ENCODE data around the gene GRAMD1A.

The GRAMD1A gene

DNA sequence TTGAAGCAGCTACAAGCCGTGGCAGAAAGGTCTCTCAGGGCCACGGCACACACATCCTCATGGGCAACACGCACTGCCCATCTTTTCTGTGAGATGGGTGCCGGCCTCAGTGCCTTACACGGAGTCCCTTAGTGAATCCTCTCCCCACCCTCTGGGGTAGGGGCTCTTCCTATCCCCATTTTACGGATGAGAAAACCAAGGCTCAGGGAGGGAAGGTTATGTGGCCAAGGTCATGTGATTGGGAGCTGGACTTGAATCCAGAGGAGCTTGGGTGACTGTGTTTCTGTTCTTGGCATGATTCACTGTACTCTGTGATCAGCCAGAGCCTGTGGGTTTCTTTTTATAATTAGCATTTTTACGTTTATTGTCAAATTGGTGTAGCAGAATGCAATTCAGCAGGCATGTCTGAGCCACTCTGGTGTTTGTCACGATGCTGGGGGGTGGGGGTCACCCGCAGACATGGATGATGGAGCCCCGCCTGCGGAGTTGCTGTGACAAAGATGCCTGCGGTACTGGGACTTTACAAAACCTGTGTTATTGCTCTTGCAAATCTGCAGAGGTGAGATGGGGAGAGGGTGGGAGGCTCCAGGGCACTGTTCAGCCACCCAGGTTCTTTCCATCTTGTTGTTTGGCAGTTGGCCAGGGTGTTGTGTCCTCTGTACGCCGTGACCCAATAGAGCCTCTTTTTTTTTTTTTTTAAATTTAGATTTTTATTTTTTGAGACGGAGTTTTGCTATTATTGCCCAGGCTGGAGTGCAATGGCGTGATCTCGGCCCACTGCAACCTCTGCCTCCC is 34.7 kb downstream of the GRAMD1A start:
- Histone ChIP-seq H3K4me3 (ENCODE audit: low read length in 2 of 2) (no peak overlapping the region), H3K4me1 (ENCODE audit: control insufficient read depth in 2 of 2, insufficient read depth in 2 of 2, low read length in 2 of 2) (no peaks in the 10 kb centered on the region), H3K27me3 (ENCODE audit: control insufficient read depth in 2 of 2, insufficient read depth in 2 of 2, low read length in 2 of 2) (peaks cover 7 to 10% of the 10 kb centered on the region in 2 donors)

DNA sequence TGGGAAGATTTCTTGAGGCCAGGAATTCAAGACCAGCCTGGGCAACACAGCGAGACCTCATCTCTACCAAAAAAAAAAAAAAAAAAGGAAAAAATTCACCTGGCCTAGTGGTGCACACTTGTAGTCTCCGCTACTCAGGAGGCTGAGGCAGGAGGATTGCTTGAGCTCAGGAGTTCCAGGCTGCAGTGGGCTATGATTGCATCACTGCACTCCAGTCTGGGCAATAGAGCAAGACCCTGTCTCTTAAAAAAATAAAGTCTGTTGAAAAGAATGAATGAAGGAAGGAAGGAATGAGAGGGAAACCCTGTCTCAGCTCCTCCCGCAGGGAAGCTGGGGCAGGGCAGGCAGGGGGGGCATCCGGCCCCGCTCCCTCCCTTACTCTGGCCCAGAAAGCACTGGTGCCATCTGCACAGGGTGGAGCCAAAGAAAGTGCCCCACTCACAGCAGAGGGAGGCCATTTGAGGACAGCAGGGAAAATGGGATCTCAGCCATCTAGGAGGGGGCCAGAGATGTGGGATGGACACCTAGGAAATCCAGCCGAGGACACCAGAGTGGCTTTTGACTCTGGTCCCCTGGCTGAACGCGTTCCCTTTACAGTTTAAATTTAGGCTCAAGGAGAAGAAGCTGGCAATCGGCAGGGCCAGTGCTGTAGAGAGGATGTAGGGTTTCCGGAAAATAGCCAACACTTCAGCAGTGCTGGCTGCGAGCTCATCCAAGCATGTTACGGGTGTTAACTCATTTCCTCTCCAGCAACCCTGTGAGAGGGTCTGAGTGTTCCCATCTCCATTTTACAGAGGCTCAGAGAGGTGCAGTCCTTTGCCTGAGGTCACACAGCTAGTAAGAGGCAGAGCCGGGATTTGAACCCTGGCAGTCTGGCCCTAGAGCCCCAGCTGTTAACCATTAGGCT is 37.8 kb downstream of the GRAMD1A start:
- Histone ChIP-seq H3K36me3 (ENCODE audit: control insufficient read depth in 2 of 2, insufficient read depth in 2 of 2, low read length in 2 of 2) (no peaks in the 10 kb centered on the region), H3K27me3 (ENCODE audit: control insufficient read depth in 2 of 2, insufficient read depth in 2 of 2, low read length in 2 of 2) (peaks cover 5 to 7% of the 10 kb centered on the region in 2 donors), H3K9me3 (ENCODE audit: control insufficient read depth in 2 of 2, low read length in 2 of 2) (no peaks in the 10 kb centered on the region), H3K9ac (ENCODE audit: low read depth in 1 of 2, low read length in 2 of 2) (no peak overlapping the region), H3K27ac (ENCODE audit: low read depth in 2 of 2, low read length in 2 of 2) (peak overlapping the region in 1 of 2 donors; percentile 8), H3K4me3 (ENCODE audit: low read length in 2 of 2) (no peak overlapping the region), H3K4me1 (ENCODE audit: control insufficient read depth in 2 of 2, insufficient read depth in 2 of 2, low read length in 2 of 2) (peaks cover 12 to 24% of the 10 kb centered on the region in 2 donors)

More for the DNA sequence above, 34.7 kb downstream of the GRAMD1A start:
- H3K9me3 ChIP-seq (ENCODE audit: control insufficient read depth in 2 of 2, low read length in 2 of 2) = no peaks in the 10 kb centered on the region
- no peak overlapping the region for H3K27ac ChIP-seq (ENCODE audit: low read depth in 2 of 2, low read length in 2 of 2)
- no peaks in the 10 kb centered on the region for H3K36me3 ChIP-seq (ENCODE audit: control insufficient read depth in 2 of 2, insufficient read depth in 2 of 2, low read length in 2 of 2)
- no peak overlapping the region for H3K9ac ChIP-seq (ENCODE audit: low read depth in 1 of 2, low read length in 2 of 2)

DNA sequence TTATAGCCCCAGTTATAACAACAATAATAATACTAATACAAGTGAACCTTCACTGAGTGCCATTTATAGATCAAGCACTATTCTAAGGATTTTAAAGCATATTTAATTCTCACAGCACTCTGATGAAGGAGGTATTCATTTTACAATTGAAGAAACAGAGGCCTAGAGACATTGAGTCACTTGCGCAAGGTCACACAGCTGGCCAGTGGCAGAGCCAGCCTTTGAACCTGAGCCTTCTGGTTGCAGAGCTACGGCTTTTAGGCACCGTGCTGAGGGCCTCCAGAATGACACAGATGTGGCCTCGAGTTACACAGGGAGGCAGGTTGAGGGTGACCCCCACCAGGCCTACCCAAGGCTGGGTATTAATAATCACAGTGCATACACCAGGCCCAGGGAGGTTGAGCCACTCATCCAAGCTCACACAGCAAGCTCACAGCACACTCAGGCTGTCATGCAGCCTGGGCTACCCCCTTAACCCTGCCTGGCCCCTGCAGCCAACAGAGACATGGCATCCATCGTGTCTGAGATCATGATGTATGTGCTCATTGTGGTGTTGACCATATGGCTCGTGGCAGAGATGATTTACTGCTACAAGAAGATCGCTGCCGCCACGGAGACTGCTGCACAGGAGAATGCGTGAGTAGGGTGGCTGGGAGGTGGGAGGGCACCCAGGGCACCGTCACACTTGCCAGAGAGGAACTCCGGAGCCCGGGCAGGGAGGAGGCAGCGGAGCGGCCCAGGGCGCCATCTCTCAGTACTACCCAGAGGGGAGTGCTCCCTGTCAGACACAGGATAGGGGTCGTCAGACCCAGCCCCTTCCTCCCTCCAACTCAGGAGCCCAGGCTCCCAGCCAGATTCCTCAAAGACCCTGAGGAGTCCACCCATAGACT is 38.7 kb downstream of the GRAMD1A start:
- Histone ChIP-seq H3K9ac (ENCODE audit: low read depth in 1 of 2, low read length in 2 of 2) (no peak overlapping the region), H3K27ac (ENCODE audit: low read depth in 2 of 2, low read length in 2 of 2) (no peak overlapping the region), H3K27me3 (ENCODE audit: control insufficient read depth in 2 of 2, insufficient read depth in 2 of 2, low read length in 2 of 2) (peaks cover 1 to 5% of the 10 kb centered on the region in 2 donors), H3K9me3 (ENCODE audit: control insufficient read depth in 2 of 2, low read length in 2 of 2) (no peaks in the 10 kb centered on the region), H3K4me3 (ENCODE audit: low read length in 2 of 2) (no peak overlapping the region), H3K36me3 (ENCODE audit: control insufficient read depth in 2 of 2, insufficient read depth in 2 of 2, low read length in 2 of 2) (no peaks in the 10 kb centered on the region), H3K4me1 (ENCODE audit: control insufficient read depth in 2 of 2, insufficient read depth in 2 of 2, low read length in 2 of 2) (peaks cover 12 to 24% of the 10 kb centered on the region in 2 donors)

DNA sequence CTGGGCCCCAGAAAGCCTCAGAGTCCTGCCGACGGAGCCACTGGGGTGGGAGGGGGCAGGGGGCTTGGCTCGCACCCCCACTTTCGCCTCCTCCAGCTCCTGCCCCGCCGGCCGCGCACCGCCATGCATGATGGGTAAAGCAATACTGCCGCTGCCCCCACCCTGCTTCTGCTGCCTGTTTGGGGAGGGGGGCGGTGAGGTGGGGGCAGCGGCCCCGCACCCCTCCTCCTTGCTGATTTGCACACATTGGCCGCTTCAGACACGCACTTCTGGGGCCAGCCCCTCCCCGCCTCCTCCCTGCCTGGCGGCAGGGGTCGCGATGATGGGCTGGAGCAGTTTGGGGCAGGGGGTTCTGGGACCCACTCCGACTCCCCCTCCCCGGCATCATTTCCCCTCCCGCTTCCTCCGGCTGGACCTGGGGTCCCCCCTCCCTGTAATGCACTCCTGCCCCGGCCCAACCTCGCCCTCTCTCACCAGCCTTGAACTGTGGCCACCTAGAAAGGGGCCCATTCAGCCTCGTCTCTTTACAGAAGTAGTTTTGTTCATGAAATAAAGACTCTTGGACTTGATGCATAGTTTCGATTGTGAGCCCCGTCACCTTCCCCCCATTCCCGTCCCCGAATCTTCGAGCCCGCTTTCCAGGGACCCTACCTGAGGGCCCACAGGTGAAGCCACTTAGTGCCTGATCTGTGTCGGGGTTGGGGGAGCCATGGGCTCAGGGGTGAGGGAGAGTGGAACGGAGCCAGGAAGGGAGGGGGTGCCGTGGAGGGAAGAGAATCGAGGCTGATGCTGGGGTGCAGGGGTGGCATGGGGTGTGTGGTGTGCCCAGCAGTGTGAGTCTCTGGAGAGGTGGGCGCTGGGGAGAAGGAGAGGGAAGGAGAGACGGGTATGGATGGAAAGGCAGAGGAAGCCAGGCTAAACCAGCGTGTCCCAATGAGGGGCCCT is 40.0 kb downstream of the GRAMD1A start:
- H3K9me3 ChIP-seq (ENCODE audit: control insufficient read depth in 2 of 2, low read length in 2 of 2) = no peaks in the 10 kb centered on the region
- peak overlapping the region; percentile 22 to 26 for H3K4me3 ChIP-seq (ENCODE audit: low read length in 2 of 2)
- peaks cover 12 to 24% of the 10 kb centered on the region in 2 donors for H3K4me1 ChIP-seq (ENCODE audit: control insufficient read depth in 2 of 2, insufficient read depth in 2 of 2, low read length in 2 of 2)
- H3K27me3 ChIP-seq (ENCODE audit: control insufficient read depth in 2 of 2, insufficient read depth in 2 of 2, low read length in 2 of 2) = peaks cover 0 to 5% of the 10 kb centered on the region in 2 donors
- peak overlapping the region; percentile 48 to 65 for H3K27ac ChIP-seq (ENCODE audit: low read depth in 2 of 2, low read length in 2 of 2)
- peak overlapping the region; percentile 5 to 32 for H3K9ac ChIP-seq (ENCODE audit: low read depth in 1 of 2, low read length in 2 of 2)
- H3K36me3 ChIP-seq (ENCODE audit: control insufficient read depth in 2 of 2, insufficient read depth in 2 of 2, low read length in 2 of 2) = no peaks in the 10 kb centered on the region

DNA sequence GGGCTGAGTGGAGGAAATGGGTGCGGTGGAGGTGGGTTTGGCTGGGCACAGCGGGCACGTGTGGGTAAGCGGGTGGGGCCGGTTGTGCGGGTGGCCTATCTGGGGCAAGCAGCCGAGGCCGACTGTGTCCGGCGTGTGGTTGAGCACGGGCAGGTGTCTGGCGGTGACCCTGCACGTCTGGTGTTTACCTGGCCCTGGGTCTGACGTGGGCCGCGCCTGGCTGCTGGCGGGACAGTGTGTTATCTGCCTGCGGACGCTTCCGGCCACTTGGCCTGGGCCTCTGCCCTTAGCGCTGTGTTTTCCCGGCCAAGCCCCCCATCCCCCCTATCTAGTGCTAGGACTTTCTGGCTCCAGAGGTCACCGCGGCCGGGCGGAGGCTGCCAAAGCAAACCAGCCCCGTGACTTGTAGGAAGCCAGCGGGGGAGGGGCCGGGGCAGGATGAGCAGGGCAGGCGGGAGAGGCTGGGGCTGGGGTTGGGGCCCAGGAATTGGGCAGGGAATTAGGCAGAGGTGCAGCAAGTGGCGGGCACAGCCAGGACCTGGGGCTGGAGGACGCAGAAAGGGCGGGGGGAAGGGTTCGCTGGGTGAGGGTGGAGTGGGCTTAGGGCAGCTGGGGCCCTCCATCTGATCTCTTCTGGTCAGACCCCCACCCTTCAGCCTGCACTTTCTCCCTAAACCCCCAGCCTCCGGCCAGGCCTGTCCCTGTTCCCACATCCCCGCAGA is 40.9 kb downstream of the GRAMD1A start:
- H3K9ac ChIP-seq (ENCODE audit: low read depth in 1 of 2, low read length in 2 of 2) = peak overlapping the region; percentile 5 to 32
- H3K27me3 ChIP-seq (ENCODE audit: control insufficient read depth in 2 of 2, insufficient read depth in 2 of 2, low read length in 2 of 2) = peaks cover 0 to 5% of the 10 kb centered on the region in 2 donors
- H3K4me3 ChIP-seq (ENCODE audit: low read length in 2 of 2) = peak overlapping the region; percentile 22 to 26
- H3K4me1 ChIP-seq (ENCODE audit: control insufficient read depth in 2 of 2, insufficient read depth in 2 of 2, low read length in 2 of 2) = peaks cover 12 to 24% of the 10 kb centered on the region in 2 donors
- no peaks in the 10 kb centered on the region for H3K36me3 ChIP-seq (ENCODE audit: control insufficient read depth in 2 of 2, insufficient read depth in 2 of 2, low read length in 2 of 2)
- no peaks in the 10 kb centered on the region for H3K9me3 ChIP-seq (ENCODE audit: control insufficient read depth in 2 of 2, low read length in 2 of 2)
- peak overlapping the region; percentile 48 to 65 for H3K27ac ChIP-seq (ENCODE audit: low read depth in 2 of 2, low read length in 2 of 2)

DNA sequence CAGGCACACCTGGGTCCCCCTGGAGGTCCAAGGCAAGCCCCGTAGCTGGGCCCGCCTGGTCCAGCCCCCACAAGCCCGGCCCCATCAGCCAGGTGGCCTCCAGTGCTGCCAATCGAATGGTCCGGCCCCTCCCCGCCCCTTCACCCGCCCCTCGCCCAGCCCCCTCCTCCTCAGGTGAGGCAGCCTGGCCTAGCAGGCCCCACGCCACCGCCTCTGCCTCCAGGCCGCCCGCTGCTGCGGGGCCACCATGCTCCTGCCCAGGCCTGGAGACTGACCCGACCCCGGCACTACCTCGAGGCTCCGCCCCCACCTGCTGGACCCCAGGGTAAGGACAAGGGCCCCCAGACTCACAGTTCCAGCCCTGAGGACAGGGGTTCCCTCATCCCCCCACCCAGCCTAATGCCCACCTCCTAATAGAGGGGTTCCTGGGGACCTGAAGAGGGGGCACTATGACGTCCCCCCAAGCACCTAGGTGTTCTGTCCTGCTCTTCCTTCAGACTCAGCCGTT is 41.5 kb downstream of the GRAMD1A start, which contains the start of gene HPN:
Gene HPN (plus strand): TSS at position 174 of the 508 bp plus-strand sequence. CDS start 786 bp downstream, outside the sequence.
- Histone ChIP-seq H3K9ac (ENCODE audit: low read depth in 1 of 2, low read length in 2 of 2) (peak within 1 kb of the TSS; percentile 5 to 32), H3K27me3 (ENCODE audit: control insufficient read depth in 2 of 2, insufficient read depth in 2 of 2, low read length in 2 of 2) (peaks cover 0 to 5% of the 10 kb centered on the region in 2 donors), H3K27ac (ENCODE audit: low read depth in 2 of 2, low read length in 2 of 2) (peak within 1 kb of the TSS; percentile 48 to 65), H3K4me3 (ENCODE audit: low read length in 2 of 2) (peak within 1 kb of the TSS; percentile 22 to 26), H3K36me3 (ENCODE audit: control insufficient read depth in 2 of 2, insufficient read depth in 2 of 2, low read length in 2 of 2) (no peaks in the 10 kb centered on the region), H3K4me1 (ENCODE audit: control insufficient read depth in 2 of 2, insufficient read depth in 2 of 2, low read length in 2 of 2) (peaks cover 12 to 24% of the 10 kb centered on the region in 2 donors), H3K9me3 (ENCODE audit: control insufficient read depth in 2 of 2, low read length in 2 of 2) (no peaks in the 10 kb centered on the region)

DNA sequence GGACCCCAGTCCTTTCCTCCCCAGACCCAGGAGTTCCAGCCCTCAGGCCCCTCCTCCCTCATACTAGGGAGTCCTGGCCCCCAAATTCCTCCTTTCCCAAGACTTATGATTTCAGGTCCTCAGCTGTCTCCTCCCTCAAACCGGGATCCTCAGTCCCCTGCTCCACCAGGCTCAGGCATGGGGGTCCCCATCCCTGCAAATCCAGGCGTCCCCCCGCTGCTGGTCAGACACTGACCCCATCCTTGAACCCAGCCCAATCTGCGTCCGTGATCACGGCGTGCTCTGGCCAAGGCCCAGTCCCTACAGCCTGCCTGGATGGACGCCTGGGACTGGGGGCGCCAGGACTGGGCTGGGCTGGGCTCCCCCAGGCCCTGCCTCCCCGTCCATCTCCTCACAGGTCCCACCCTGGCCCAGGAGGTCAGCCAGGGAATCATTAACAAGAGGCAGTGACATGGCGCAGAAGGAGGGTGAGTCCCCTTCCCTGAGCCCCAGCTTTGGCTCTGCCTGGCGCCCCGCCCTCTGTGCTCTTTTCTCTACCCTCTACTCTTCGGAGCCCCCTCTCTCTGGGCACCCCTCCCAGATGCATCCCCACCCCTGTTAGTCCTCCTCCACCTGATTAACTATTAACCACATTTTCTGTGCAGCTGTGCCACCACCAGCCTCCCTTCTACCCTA is 42.1 kb downstream of the GRAMD1A start:
- Histone ChIP-seq H3K27me3 (ENCODE audit: control insufficient read depth in 2 of 2, insufficient read depth in 2 of 2, low read length in 2 of 2) (peaks cover 0 to 5% of the 10 kb centered on the region in 2 donors), H3K9ac (ENCODE audit: low read depth in 1 of 2, low read length in 2 of 2) (no peak overlapping the region), H3K36me3 (ENCODE audit: control insufficient read depth in 2 of 2, insufficient read depth in 2 of 2, low read length in 2 of 2) (no peaks in the 10 kb centered on the region), H3K4me3 (ENCODE audit: low read length in 2 of 2) (no peak overlapping the region), H3K9me3 (ENCODE audit: control insufficient read depth in 2 of 2, low read length in 2 of 2) (no peaks in the 10 kb centered on the region), H3K4me1 (ENCODE audit: control insufficient read depth in 2 of 2, insufficient read depth in 2 of 2, low read length in 2 of 2) (peaks cover 12 to 24% of the 10 kb centered on the region in 2 donors), H3K27ac (ENCODE audit: low read depth in 2 of 2, low read length in 2 of 2) (no peak overlapping the region)

DNA sequence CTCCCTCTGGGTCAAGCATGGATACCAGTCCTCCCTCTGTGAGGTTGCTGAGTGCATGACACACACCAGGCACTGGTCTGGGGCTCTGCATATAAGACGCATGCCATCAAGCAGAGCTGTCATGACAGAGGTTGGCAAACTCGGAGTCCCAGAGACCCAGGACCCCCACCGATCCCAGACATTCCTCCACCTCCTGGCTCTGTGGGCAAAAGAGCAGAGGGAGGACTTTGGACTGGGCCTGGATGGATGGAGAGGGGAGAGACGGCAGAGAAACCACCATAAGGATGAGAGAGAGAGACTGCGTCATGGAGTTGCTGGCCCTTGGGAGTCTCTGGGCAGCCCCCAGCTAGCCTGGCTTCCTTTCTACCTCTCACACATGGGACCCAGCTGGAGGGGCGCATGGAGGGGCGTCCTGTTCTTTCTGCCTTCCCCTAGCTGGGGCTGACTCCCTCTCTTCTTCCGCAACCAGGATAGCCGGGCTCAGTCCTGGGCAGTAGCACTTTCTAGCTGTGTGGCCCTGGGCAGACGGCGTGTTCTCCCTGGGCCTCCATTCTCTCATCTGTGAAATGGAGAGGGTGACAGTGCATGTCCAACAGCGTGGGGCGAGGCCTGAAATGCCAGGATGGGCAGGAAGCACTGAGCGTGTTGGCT is 43.0 kb downstream of the GRAMD1A start:
- Histone ChIP-seq H3K4me1 (ENCODE audit: control insufficient read depth in 2 of 2, insufficient read depth in 2 of 2, low read length in 2 of 2) (peaks cover 12 to 24% of the 10 kb centered on the region in 2 donors), H3K27me3 (ENCODE audit: control insufficient read depth in 2 of 2, insufficient read depth in 2 of 2, low read length in 2 of 2) (peaks cover 0 to 5% of the 10 kb centered on the region in 2 donors), H3K36me3 (ENCODE audit: control insufficient read depth in 2 of 2, insufficient read depth in 2 of 2, low read length in 2 of 2) (no peaks in the 10 kb centered on the region), H3K9me3 (ENCODE audit: control insufficient read depth in 2 of 2, low read length in 2 of 2) (no peaks in the 10 kb centered on the region), H3K9ac (ENCODE audit: low read depth in 1 of 2, low read length in 2 of 2) (no peak overlapping the region), H3K4me3 (ENCODE audit: low read length in 2 of 2) (no peak overlapping the region), H3K27ac (ENCODE audit: low read depth in 2 of 2, low read length in 2 of 2) (no peak overlapping the region)

All from mucosa of rectum (tissue), 2 donors.